ENCODE measurements around the gene SLC5A11. TPM values are rescaled to one million over a fixed set of nuclear protein-coding genes. Genes with fewer than 3 reads are reported as not detected.

The SLC5A11 gene
- total and polyA plus RNA-seq, 2 of the 13 experiments (the other 11 are each of a cell fraction or from before 2014, with no cell fraction given): 1.2 to 3.3 TPM

GRCh38 chr16:24854607-24855171 lies 8.9 kb downstream of the SLC5A11 start:
- Histone ChIP-seq H3K4me1 (ENCODE audit: insufficient read depth, low read length) (peaks cover 26% of the 10 kb centered on the region), H3K79me2 (ENCODE audit: insufficient read depth, low read length) (no peaks in the 10 kb centered on the region), H4K20me1 (ENCODE audit: insufficient read depth, low read length) (no peaks in the 10 kb centered on the region), H3K36me3 (replicated peaks in 1 of 2; ENCODE audit: control insufficient read depth in 1 of 2, insufficient read depth in 2 of 2, low read length in 2 of 2) (no peaks in the 10 kb centered on the region), H3K4me2 (ENCODE audit: low read depth, low read length) (no peak overlapping the region), H2AFZ (ENCODE audit: low read length) (no peak overlapping the region), H3K4me3 (replicated peaks in 1 of 3; ENCODE audit: insufficient read depth in 1 of 3, low read depth in 2 of 3, low read length in 3 of 3) (no peak overlapping the region), H3K9me3 (ENCODE audit: low read length) (no peaks in the 10 kb centered on the region), H3K27me3 (ENCODE audit: control insufficient read depth in 1 of 2, insufficient read depth in 2 of 2, low read length in 2 of 2) (no peaks in the 10 kb centered on the region), H3K27ac (ENCODE audit: extremely low read length, insufficient read depth, low read length) (no peak overlapping the region), H3K9ac (ENCODE audit: insufficient read depth, low read depth, low read length) (no peak overlapping the region)
- TF ChIP-seq ZNF770 (CRISPR knock-in tag; IDR thresholded peaks at IDR 0.05) (peak; percentile 62), NCOR1 (IDR thresholded peaks at IDR 0.05; ENCODE audit: borderline replicate concordance, low read length) (no peak), SRSF4 (IDR thresholded peaks at IDR 0.05; ENCODE audit: low read depth, low read length, poor library complexity, severe bottlenecking) (no peak)
- ATAC-seq: no peak
- no peak for FAIRE-seq
- DNase-seq (ENCODE audit: low spot score): no peak
- intact Hi-C loops (cut with micrococcal nuclease; ENCODE audit: unreplicated experiment): no loop called here
- in situ Hi-C loops (cut with HindIII; ENCODE audit: extremely low pct_ligation_motif_present, low pct_unique_long_range_greater_than_20kb): no loop called here
- POLR2A ChIA-PET: no interaction called here
- no TSS peak for BruUV-seq (replicated peaks)
- CTCF ChIA-PET (ENCODE audit: low intra/inter-chr PET ratio, low total read pairs): no interaction called here

GRCh38 chr16:24855678-24856077 lies 9.9 kb downstream of the SLC5A11 start:
- in situ Hi-C loops (cut with HindIII; ENCODE audit: extremely low pct_ligation_motif_present, low pct_unique_long_range_greater_than_20kb) (no loop called here), intact Hi-C loops (cut with micrococcal nuclease; ENCODE audit: unreplicated experiment) (no loop called here)
- ATAC-seq: no peak
- no peaks in the 10 kb centered on the region for H3K79me2 ChIP-seq (ENCODE audit: insufficient read depth, low read length)
- ChIA-PET POLR2A (no interaction called here), CTCF (ENCODE audit: low intra/inter-chr PET ratio, low total read pairs) (no interaction called here)
- no peak overlapping the region for H2AFZ ChIP-seq (ENCODE audit: low read length)
- no peaks in the 10 kb centered on the region for H3K27me3 ChIP-seq (ENCODE audit: control insufficient read depth in 1 of 2, insufficient read depth in 2 of 2, low read length in 2 of 2)
- 83% methylated on average over 5 of the region's 5 CpGs for WGBS (ENCODE audit: low lambda C conversion rate)
- H3K27ac ChIP-seq (ENCODE audit: extremely low read length, insufficient read depth, low read length): no peak overlapping the region
- BruUV-seq (replicated peaks): no TSS peak
- no peak overlapping the region for H3K9ac ChIP-seq (ENCODE audit: insufficient read depth, low read depth, low read length)
- H4K20me1 ChIP-seq (ENCODE audit: insufficient read depth, low read length): no peaks in the 10 kb centered on the region
- no peak overlapping the region for H3K4me2 ChIP-seq (ENCODE audit: low read depth, low read length)
- FAIRE-seq: no peak
- H3K4me1 ChIP-seq (ENCODE audit: insufficient read depth, low read length): peaks cover 29% of the 10 kb centered on the region
- DNase-seq (ENCODE audit: low spot score): no peak
- no peaks in the 10 kb centered on the region for H3K9me3 ChIP-seq (ENCODE audit: low read length)
- H3K4me3 ChIP-seq (replicated peaks in 1 of 3; ENCODE audit: insufficient read depth in 1 of 3, low read depth in 2 of 3, low read length in 3 of 3): no peak overlapping the region
- H3K36me3 ChIP-seq (replicated peaks in 1 of 2; ENCODE audit: control insufficient read depth in 1 of 2, insufficient read depth in 2 of 2, low read length in 2 of 2): no peaks in the 10 kb centered on the region
- TF ChIP-seq ISX (CRISPR knock-in tag; conservative IDR thresholded peaks at IDR 0.05) (no peak), PAWR (CRISPR knock-in tag; IDR thresholded peaks at IDR 0.05; ENCODE audit: borderline replicate concordance) (no peak), HIC2 (CRISPR knock-in tag; IDR thresholded peaks at IDR 0.05; ENCODE audit: low read depth) (no peak), TARDBP (CRISPR knock-in tag; IDR thresholded peaks at IDR 0.05) (no peak), ATRX (CRISPR knock-in tag; IDR thresholded peaks at IDR 0.05; ENCODE audit: borderline replicate concordance) (no peak), ZFAT (CRISPR knock-in tag; conservative IDR thresholded peaks at IDR 0.05) (no peak), SKIL (CRISPR knock-in tag; IDR thresholded peaks at IDR 0.05; ENCODE audit: borderline replicate concordance) (no peak), MAF1 (CRISPR knock-in tag; IDR thresholded peaks at IDR 0.05; ENCODE audit: borderline replicate concordance) (no peak)

All from HepG2 (cell line).